GM12874 (cell line): ENCODE measurements around the gene MSANTD7.

Source experiments
- TF ChIP-seq, protein P1 (sequence below): IDR thresholded peaks from 2 replicates; pipeline ENCODE4 v1.5.1; 2011; ENCODE audit warnings: low read depth, mild to moderate bottlenecking, control low read depth, low read length, moderate library complexity; ENCODE audit not compliant: insufficient read depth

MSANTD7 gene, protein sequence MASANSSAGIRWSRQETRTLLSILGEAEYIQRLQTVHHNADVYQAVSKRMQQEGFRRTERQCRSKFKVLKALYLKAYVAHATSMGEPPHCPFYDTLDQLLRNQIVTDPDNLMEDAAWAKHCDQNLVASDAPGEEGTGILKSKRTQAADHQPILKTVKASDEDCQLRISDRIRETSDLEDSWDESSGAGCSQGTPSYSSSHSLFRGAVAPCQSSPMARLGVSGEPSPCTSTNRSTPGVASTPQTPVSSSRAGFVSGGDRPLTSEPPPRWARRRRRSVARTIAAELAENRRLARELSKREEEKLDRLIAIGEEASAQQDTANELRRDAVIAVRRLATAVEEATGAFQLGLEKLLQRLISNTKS

DNA sequence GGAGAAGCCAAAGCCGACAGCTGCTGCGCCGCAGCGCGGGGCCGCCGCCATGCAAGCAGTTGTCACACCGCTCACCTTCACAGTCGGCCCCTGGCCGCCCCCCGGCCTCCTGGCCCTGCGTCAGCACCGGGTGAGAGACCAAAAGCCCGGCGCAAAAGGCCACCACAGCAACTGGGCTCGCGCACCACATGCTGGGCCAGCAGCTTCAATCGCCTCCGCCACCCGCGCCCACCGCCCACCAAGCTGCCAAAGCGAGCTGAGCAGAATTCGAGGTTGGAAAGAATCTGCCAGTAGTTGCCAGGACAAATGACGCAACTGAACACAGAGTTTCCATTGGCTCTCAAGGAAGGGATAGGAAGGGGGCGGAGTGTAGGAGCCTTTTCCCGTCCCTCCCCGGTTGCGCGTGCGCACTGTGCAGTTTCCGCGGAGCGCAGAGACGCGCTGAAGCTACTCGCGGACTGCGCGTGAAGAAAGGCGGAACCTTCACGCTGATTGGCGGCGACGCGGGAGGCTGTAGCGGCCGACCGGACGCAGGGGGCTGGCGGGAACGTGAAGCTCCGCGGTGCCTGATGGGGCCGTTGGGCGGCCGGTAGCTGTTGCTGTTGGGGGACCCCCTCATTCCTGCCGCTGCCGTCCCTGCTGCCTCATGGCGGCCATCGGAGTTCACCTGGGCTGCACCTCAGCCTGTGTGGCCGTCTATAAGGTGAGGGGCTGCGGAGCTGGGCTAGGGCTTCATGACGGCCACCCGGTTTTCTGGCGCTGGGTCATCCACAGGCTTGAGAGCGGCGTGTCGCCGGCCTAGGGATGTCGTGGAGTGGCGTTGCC is at the start of gene MSANTD7, which contains the start of the genes CDNF and HSPA14:
Gene MSANTD7, plus strand, starts transcription at position 550 of the 825 bp plus-strand sequence. CDS start 3,979 bp downstream, outside the sequence.
Gene CDNF, minus strand, starts transcription at position 281 of the 825 bp plus-strand sequence. Its CDS starts 91 bp downstream, at position 190.
Gene HSPA14, plus strand, starts transcription at position 550 of the 825 bp plus-strand sequence. Its CDS starts 97 bp downstream, at position 647.
- TF ChIP-seq, protein P1, sequence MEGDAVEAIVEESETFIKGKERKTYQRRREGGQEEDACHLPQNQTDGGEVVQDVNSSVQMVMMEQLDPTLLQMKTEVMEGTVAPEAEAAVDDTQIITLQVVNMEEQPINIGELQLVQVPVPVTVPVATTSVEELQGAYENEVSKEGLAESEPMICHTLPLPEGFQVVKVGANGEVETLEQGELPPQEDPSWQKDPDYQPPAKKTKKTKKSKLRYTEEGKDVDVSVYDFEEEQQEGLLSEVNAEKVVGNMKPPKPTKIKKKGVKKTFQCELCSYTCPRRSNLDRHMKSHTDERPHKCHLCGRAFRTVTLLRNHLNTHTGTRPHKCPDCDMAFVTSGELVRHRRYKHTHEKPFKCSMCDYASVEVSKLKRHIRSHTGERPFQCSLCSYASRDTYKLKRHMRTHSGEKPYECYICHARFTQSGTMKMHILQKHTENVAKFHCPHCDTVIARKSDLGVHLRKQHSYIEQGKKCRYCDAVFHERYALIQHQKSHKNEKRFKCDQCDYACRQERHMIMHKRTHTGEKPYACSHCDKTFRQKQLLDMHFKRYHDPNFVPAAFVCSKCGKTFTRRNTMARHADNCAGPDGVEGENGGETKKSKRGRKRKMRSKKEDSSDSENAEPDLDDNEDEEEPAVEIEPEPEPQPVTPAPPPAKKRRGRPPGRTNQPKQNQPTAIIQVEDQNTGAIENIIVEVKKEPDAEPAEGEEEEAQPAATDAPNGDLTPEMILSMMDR, result no peak

DNA sequence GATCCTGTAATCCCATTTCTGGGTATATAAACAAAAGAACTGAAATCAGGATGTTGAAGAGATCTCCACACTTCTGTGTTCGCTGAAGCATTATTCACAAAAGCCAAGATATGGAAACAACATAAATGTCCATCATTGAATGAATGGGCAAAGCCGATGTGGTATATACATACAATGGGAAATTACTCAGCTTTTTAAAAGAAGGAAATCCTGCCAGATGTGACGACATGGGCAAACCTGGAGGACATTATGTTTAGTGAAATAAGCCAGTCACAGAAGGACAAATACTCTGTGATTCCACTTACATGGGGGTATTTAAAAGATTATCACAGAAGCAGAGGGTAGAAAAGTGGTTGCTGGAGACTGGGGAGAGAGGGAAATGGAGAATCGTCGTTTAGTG is 39.5 kb upstream of the MSANTD7 start:
- TF ChIP-seq, protein P1, result no peak

DNA sequence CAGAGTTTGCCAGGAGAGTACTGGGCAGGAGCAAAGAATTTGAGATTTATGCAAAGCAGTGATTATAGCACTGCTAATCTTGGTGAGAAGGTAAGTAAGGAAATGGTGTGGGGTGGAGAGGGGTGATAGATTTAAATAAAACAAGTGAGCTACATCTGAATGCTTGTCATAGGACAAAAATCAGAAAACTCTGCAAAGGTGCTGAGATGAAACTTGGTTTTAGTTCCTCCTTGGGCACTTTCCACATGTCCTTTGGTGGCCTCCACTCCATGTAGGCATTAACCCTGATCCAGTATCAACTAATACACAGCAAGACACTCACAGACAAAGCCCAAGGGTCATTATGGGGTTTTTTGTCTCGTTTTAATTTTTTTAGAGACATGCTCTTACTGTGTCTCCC is 37.7 kb upstream of the MSANTD7 start:
- TF ChIP-seq, protein P1, result no peak

DNA sequence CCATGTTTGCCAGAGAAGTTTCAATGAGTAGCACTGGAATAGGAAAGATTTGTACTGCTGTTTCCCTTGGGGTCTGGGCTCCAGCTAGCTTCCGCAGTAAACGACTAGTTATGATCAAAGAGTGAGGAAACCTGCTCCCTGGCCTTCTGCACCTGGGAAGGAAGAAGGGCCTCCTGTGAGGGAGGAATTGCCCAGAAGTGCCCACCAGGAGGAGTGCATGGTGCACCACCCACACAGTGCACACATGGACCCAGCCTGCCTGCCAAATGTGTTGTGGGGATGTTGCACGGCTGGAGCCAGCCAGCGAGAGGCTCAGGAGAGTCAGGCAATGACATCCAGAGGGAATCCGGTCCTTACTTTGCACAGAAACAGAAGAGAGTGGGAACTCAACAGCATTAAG is 36.4 kb upstream of the MSANTD7 start:
- TF ChIP-seq, protein P1, result no peak

DNA sequence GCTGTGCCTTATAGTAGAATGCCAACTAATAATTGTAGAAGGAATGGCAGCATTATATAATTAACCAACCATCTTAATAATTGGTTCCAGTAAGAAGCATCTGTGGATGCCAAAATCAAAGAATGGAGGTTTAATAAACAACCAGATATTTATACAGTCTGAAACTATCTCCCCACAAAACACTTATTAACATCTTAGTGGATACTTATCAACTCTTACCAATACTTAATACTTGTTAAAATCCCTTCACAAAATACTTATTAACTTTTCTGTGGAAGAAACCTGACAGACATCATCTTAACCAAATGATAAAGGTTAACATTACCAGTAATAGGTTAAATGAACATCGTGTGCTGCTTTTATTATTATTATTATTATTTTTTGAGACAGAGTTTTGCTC is 34.3 kb upstream of the MSANTD7 start:
- TF ChIP-seq, protein P1, result no peak

DNA sequence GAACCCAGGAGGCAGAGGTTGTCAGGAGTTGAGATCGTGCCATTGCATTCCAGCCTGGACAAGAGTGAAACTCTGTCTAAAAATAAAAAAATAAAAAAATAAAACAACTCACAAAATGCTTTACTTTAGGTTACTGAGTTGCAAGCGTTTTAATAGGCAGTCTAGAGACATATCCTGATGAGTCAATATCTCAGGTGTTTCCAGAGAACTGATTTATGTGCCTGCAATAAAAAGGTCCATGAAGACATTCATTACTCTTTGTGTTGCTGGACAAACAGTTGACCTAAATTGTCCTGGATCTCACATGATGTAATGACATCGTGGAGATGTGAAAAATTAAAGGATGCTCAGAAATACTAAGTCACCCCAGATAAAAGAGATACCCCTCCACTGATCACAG is 31.8 kb upstream of the MSANTD7 start:
- TF ChIP-seq, protein P1, result no peak
